Loucy (cell line): ENCODE data around the gene TRNP1.

Experiments used
- H2AFZ ChIP-seq: fragments of 200-600 bp; sonication (generic); 2 replicates; pipeline ENCODE4 v1.6.0; 2016; ENCODE audit warnings: antibody characterized with exemption, mild to moderate bottlenecking, low read length, moderate library complexity
- H3F3A ChIP-seq: fragments of 200-600 bp; 2 replicates; pipeline ENCODE4 v1.6.0; 2016; ENCODE audit warnings: antibody characterized with exemption, low read depth, mild to moderate bottlenecking
- H3K27me3 ChIP-seq: fragments of 200-600 bp; sonication (generic); 2 replicates; pipeline ENCODE4 v1.6.1; 2014; ENCODE audit warnings: low read length, mild to moderate bottlenecking; ENCODE audit not compliant: insufficient read depth, poor library complexity, severe bottlenecking
- H3K36me3 ChIP-seq: fragments of 200-600 bp; sonication (generic); 2 replicates; pipeline ENCODE4 v1.6.1; 2016; ENCODE audit warnings: low read length; ENCODE audit not compliant: insufficient read depth
- H3K4me1 ChIP-seq: fragments of 200-600 bp; sonication (generic); 2 replicates; pipeline ENCODE4 v1.5.1; 2014; ENCODE audit warnings: low read length, mild to moderate bottlenecking; ENCODE audit not compliant: insufficient read depth, poor library complexity, severe bottlenecking
- H3K4me2 ChIP-seq: fragments of 200-600 bp; sonication (generic); 2 replicates; pipeline ENCODE4 v1.6.0; 2014; ENCODE audit warnings: antibody characterized with exemption, low read length, low read depth, mild to moderate bottlenecking; ENCODE audit not compliant: poor library complexity, severe bottlenecking
- H3K4me3 ChIP-seq: fragments of 200-600 bp; sonication (generic); 2 replicates; pipeline ENCODE4 v1.5.1; 2014; ENCODE audit warnings: low read length, mild to moderate bottlenecking, mixed read lengths; ENCODE audit not compliant: poor library complexity, severe bottlenecking
- H3K79me2 ChIP-seq: fragments of 200-600 bp; sonication (generic); 2 replicates; pipeline ENCODE4 v1.6.1; 2014; ENCODE audit warnings: low read length; ENCODE audit not compliant: insufficient read depth
- H3K9ac ChIP-seq: fragments of 200-600 bp; sonication (generic); 2 replicates; pipeline ENCODE4 v1.6.0; 2014; ENCODE audit warnings: mild to moderate bottlenecking, low read depth, low read length, moderate library complexity; ENCODE audit not compliant: poor library complexity, severe bottlenecking
- H3K9me2 ChIP-seq: fragments of 200-600 bp; sonication (generic); replicated peaks from 2 replicates; pipeline ENCODE4 v1.6.1; 2016; ENCODE audit warnings: low read depth, low read length, mixed read lengths
- H3K9me3 ChIP-seq: fragments of 200-600 bp; sonication (generic); 2 replicates; pipeline ENCODE4 v1.6.1; 2014; ENCODE audit warnings: mild to moderate bottlenecking, antibody characterized with exemption, low read length, low read depth; ENCODE audit not compliant: insufficient read depth
- H4K20me1 ChIP-seq: fragments of 200-600 bp; sonication (generic); 2 replicates; pipeline ENCODE4 v1.6.0; 2014; ENCODE audit warnings: antibody characterized with exemption, low read length, mild to moderate bottlenecking; ENCODE audit not compliant: insufficient read depth, poor library complexity, severe bottlenecking
- CTCF ChIP-seq: fragments of 200-600 bp; sonication (generic); conservative IDR thresholded peaks from 2 replicates; pipeline ENCODE4 v1.5.1; 2014; ENCODE audit warnings: mild to moderate bottlenecking, antibody characterized with exemption, low read length
- EZH2phosphoT487 ChIP-seq: fragments of 200-600 bp; IDR thresholded peaks from 2 replicates; pipeline ENCODE4 v1.6.1; 2018; ENCODE audit warnings: antibody characterized with exemption, mild to moderate bottlenecking, moderate library complexity, borderline replicate concordance

The TRNP1 gene

GRCh38 chr1:27036718-27037117, 43.2 kb downstream of the TRNP1 start:
- Histone ChIP-seq H3K4me3 (no peak overlapping the region), H3K4me1 (no peaks in the 10 kb centered on the region), H3K36me3 (no peaks in the 10 kb centered on the region), H3F3A (no peaks in the 10 kb centered on the region), H2AFZ (no peak overlapping the region), H3K9me3 (no peaks in the 10 kb centered on the region), H3K79me2 (no peaks in the 10 kb centered on the region), H4K20me1 (no peaks in the 10 kb centered on the region), H3K27me3 (no peaks in the 10 kb centered on the region), H3K4me2 (no peak overlapping the region), H3K9me2 (no peaks in the 10 kb centered on the region), H3K9ac (no peak overlapping the region)
- no peak for TF ChIP-seq CTCF
- no peak for TF ChIP-seq EZH2phosphoT487

- no peak overlapping the region for H2AFZ ChIP-seq
- no peaks in the 10 kb centered on the region for H3K36me3 ChIP-seq
- TF ChIP-seq CTCF: no peak
- no peak for TF ChIP-seq EZH2phosphoT487
Observed at GRCh38 chr1:27037518-27037917, 44.0 kb downstream of the TRNP1 start.

GRCh38 chr1:27038020-27038419, 44.5 kb downstream of the TRNP1 start:
- no peaks in the 10 kb centered on the region for H3K79me2 ChIP-seq
- no peaks in the 10 kb centered on the region for H3F3A ChIP-seq
- H3K27me3 ChIP-seq: no peaks in the 10 kb centered on the region
- TF ChIP-seq CTCF (no peak), EZH2phosphoT487 (no peak)
- H3K36me3 ChIP-seq: no peaks in the 10 kb centered on the region
- H3K9me2 ChIP-seq: no peaks in the 10 kb centered on the region
- H3K9me3 ChIP-seq: no peaks in the 10 kb centered on the region
- no peaks in the 10 kb centered on the region for H3K4me1 ChIP-seq
- H3K9ac ChIP-seq: no peak overlapping the region
- no peak overlapping the region for H2AFZ ChIP-seq
- H3K4me2 ChIP-seq: no peak overlapping the region
- no peak overlapping the region for H3K4me3 ChIP-seq
- H4K20me1 ChIP-seq: no peaks in the 10 kb centered on the region

More at GRCh38 chr1:27037518-27037917, 44.0 kb downstream of the TRNP1 start:
- no peak overlapping the region for H3K4me3 ChIP-seq
- H3K79me2 ChIP-seq: no peaks in the 10 kb centered on the region
- H3K9me3 ChIP-seq: no peaks in the 10 kb centered on the region
- no peak overlapping the region for H3K4me2 ChIP-seq
- no peaks in the 10 kb centered on the region for H3K9me2 ChIP-seq
- no peaks in the 10 kb centered on the region for H3F3A ChIP-seq
- no peaks in the 10 kb centered on the region for H3K27me3 ChIP-seq
- H3K9ac ChIP-seq: no peak overlapping the region
- H3K4me1 ChIP-seq: no peaks in the 10 kb centered on the region
- no peaks in the 10 kb centered on the region for H4K20me1 ChIP-seq
